ENCODE measurements around the gene KRTAP5-4. TPM values are rescaled to one million over a fixed set of nuclear protein-coding genes. Genes with fewer than 3 reads are reported as not detected.
"Not testable (repeated sequence)": the region's sequence is repeated elsewhere in the genome, so short reads cannot be mapped to it uniquely, and the experiment has no call there.

Gene KRTAP5-4
- total RNA-seq, 2 donors from 2014 or later = not detected

DNA sequence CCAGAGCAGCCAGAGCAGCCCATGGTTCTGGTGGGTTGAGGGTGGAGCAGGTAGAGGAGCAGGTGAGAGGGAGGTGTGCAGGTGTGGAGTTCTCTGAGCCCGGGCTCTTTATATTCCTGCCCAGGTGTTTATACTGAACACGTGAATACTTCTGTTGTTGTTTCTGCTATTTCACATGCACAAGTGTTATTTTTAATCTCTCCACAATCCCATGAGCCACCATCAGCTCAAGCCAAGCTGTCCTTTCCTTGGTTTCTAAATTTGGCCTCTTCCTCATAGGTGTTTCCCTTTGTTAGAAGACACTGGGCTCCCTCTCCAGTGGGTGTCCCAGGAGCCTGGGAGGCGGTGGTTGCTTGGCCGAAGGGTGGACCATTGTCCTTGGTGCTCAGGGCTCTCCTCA lies 13.6 kb downstream of the KRTAP5-4 start, which contains the start of gene KRTAP5-3:
Gene KRTAP5-3, minus strand, starts transcription at position 101 of the 400 bp plus-strand sequence. Its CDS starts 78 bp downstream, at position 23.
- Mint-ChIP-seq H3K4me1 (ENCODE audit: low read depth in 2 of 2) (peaks cover 0 to 5% of the 10 kb centered on the region in 2 donors), H3K27me3 (peaks cover 22 to 37% of the 10 kb centered on the region in 2 donors), H3K27ac (no peak within 1 kb of the TSS), H3K9me3 (no peaks in the 10 kb centered on the region), H3K4me3 (no peak within 1 kb of the TSS), H3K36me3 (no peaks in the 10 kb centered on the region)
- no peak for DNase-seq (ENCODE audit: low spot score)
- no peak for ATAC-seq

- H3K27ac Mint-ChIP-seq; H3K36me3 Mint-ChIP-seq; H3K9me3 Mint-ChIP-seq; H3K4me1 Mint-ChIP-seq (ENCODE audit: low read depth in 2 of 2); DNase-seq (ENCODE audit: low spot score); ATAC-seq; H3K4me3 Mint-ChIP-seq: not testable (repeated sequence)
- peaks cover 26 to 41% of the 10 kb centered on the region in 2 donors for H3K27me3 Mint-ChIP-seq
These were observed 14.0 kb downstream of the KRTAP5-4 start for GRCh38 chr11:1607901-1608300.

DNA sequence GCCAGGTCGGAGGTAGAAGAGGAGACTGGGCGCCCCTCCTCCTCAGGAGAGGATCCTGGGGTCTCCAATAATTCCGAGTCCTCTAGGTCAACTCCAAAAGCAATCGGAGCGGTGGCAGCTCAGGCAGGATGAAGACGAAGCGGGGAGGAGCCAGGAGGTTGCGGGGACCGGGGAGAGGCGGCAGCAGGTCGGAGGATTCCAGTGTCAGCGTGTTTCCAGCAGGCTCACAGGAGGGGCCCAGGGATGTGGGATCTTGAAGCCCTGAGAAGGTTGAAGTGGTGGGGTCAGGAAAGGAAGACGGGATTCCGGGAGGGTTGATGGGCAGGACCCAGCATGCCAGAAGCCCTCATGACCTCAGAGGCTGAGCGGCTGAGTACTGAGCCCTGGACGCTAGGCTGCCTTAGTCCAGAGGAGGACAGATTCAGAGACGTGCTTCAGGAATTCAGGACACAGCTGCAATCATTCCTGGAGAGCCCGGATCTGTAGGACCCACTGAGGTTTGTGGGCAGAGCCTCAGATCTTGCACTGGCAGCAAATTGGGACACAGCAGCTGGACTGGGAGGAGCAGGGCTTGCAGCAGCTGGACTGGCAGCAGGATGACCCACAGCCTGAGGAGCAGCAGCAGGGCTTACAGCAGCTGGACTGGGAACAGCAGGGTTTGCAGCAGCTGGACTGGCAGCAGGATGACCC lies 14.6 kb downstream of the KRTAP5-4 start:
- H3K4me1 Mint-ChIP-seq (ENCODE audit: low read depth in 2 of 2); H3K9me3 Mint-ChIP-seq; H3K36me3 Mint-ChIP-seq; H3K4me3 Mint-ChIP-seq; ATAC-seq; H3K27ac Mint-ChIP-seq; DNase-seq (ENCODE audit: low spot score): not testable (repeated sequence)
- peaks cover 27 to 43% of the 10 kb centered on the region in 2 donors for H3K27me3 Mint-ChIP-seq

- DNase-seq (ENCODE audit: low spot score); H3K9me3 Mint-ChIP-seq; H3K36me3 Mint-ChIP-seq; H3K4me3 Mint-ChIP-seq; H3K27ac Mint-ChIP-seq; H3K4me1 Mint-ChIP-seq (ENCODE audit: low read depth in 2 of 2): not testable (repeated sequence)
- H3K27me3 Mint-ChIP-seq = peaks cover 33 to 44% of the 10 kb centered on the region in 2 donors
- ATAC-seq = peak in 1 of 2 donors; percentile 68
These were observed 16.0 kb downstream of the KRTAP5-4 start for GRCh38 chr11:1605923-1606322.

GRCh38 chr11:1604711-1605110 lies 17.2 kb downstream of the KRTAP5-4 start:
- H3K4me1 Mint-ChIP-seq (ENCODE audit: low read depth in 2 of 2) = peaks cover 0 to 5% of the 10 kb centered on the region in 2 donors
- no peak overlapping the region for H3K4me3 Mint-ChIP-seq
- H3K36me3 Mint-ChIP-seq = no peaks in the 10 kb centered on the region
- ATAC-seq (no peak), DNase-seq (ENCODE audit: low spot score) (no peak)
- no peaks in the 10 kb centered on the region for H3K9me3 Mint-ChIP-seq
- no peak overlapping the region for H3K27ac Mint-ChIP-seq
- peaks cover 35 to 47% of the 10 kb centered on the region in 2 donors for H3K27me3 Mint-ChIP-seq

GRCh38 chr11:1604181-1604580 lies 17.8 kb downstream of the KRTAP5-4 start:
- Mint-ChIP-seq H3K4me1 (ENCODE audit: low read depth in 2 of 2) (peaks cover 0 to 5% of the 10 kb centered on the region in 2 donors), H3K36me3 (no peaks in the 10 kb centered on the region), H3K4me3 (no peak overlapping the region), H3K27me3 (peaks cover 37 to 53% of the 10 kb centered on the region in 2 donors), H3K9me3 (no peaks in the 10 kb centered on the region), H3K27ac (no peak overlapping the region)
- DNase-seq (ENCODE audit: low spot score) = no peak
- no peak for ATAC-seq

DNA sequence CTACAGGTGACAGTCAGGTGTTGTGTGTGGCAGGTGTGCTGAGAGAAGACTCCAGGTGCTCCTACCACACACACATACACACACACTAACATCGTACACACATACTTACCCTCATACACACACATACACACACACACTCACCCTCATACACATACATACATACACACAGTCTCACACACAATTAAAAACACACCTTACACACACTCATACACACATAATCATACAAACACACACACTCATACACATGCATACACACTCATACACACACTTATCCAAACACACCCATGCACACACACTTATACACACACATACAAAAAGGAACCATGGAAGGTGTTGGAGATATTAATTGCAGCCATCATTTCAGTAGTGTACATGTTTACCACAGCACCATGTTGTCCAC lies 18.3 kb downstream of the KRTAP5-4 start:
- DNase-seq (ENCODE audit: low spot score) (no peak), ATAC-seq (peak in 1 of 2 donors; percentile 14)
- Mint-ChIP-seq H3K36me3 (no peaks in the 10 kb centered on the region), H3K27ac (no peak overlapping the region), H3K9me3 (no peaks in the 10 kb centered on the region), H3K27me3 (peaks cover 37 to 56% of the 10 kb centered on the region in 2 donors), H3K4me3 (no peak overlapping the region), H3K4me1 (ENCODE audit: low read depth in 2 of 2) (peaks cover 0 to 5% of the 10 kb centered on the region in 2 donors)

- DNase-seq (ENCODE audit: low spot score); ATAC-seq; H3K4me1 Mint-ChIP-seq (ENCODE audit: low read depth in 2 of 2); H3K36me3 Mint-ChIP-seq; H3K9me3 Mint-ChIP-seq; H3K4me3 Mint-ChIP-seq; H3K27ac Mint-ChIP-seq: not testable (repeated sequence)
- peaks cover 44 to 48% of the 10 kb centered on the region in 2 donors for H3K27me3 Mint-ChIP-seq
These were observed 20.3 kb downstream of the KRTAP5-4 start for GRCh38 chr11:1601663-1602062.

DNA sequence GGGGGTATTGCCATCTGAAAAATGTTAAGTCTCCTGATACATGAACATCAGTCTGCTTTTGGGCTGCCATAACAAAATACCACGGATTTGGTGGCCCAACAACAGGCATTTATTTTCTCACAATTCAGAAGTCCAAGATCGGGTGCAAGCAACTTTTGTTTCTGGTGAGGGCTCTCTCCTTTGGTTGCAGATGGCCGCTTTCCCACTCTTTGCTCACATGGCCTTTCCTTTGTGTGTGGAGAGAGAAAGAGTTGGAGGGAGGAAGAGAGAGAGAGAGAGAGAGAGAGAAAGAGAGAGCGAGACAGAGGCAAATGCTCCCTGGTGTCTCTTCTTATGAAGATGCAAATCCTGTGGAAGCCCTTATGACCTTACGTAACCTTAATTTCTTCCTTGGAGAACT lies 21.3 kb downstream of the KRTAP5-4 start:
- H3K4me1 Mint-ChIP-seq (ENCODE audit: low read depth in 2 of 2) = peaks cover 0 to 2% of the 10 kb centered on the region in 2 donors
- H3K4me3 Mint-ChIP-seq = no peak overlapping the region
- ATAC-seq (no peak), DNase-seq (ENCODE audit: low spot score) (no peak)
- no peak overlapping the region for H3K27ac Mint-ChIP-seq
- H3K9me3 Mint-ChIP-seq = no peaks in the 10 kb centered on the region
- H3K36me3 Mint-ChIP-seq = no peaks in the 10 kb centered on the region
- peaks cover 42 to 43% of the 10 kb centered on the region in 2 donors for H3K27me3 Mint-ChIP-seq

GRCh38 chr11:1598816-1599215 lies 23.1 kb downstream of the KRTAP5-4 start:
- peaks cover 0 to 6% of the 10 kb centered on the region in 2 donors for H3K4me1 Mint-ChIP-seq (ENCODE audit: low read depth in 2 of 2)
- ATAC-seq (no peak), DNase-seq (ENCODE audit: low spot score) (no peak)
- no peaks in the 10 kb centered on the region for H3K36me3 Mint-ChIP-seq
- H3K27me3 Mint-ChIP-seq = peaks cover 47 to 48% of the 10 kb centered on the region in 2 donors
- H3K27ac Mint-ChIP-seq = no peak overlapping the region
- no peak overlapping the region for H3K4me3 Mint-ChIP-seq
- no peaks in the 10 kb centered on the region for H3K9me3 Mint-ChIP-seq

GRCh38 chr11:1598406-1598805 lies 23.5 kb downstream of the KRTAP5-4 start:
- H3K27me3 Mint-ChIP-seq = peaks cover 43 to 44% of the 10 kb centered on the region in 2 donors
- H3K4me1 Mint-ChIP-seq (ENCODE audit: low read depth in 2 of 2); DNase-seq (ENCODE audit: low spot score); H3K27ac Mint-ChIP-seq; H3K9me3 Mint-ChIP-seq; H3K36me3 Mint-ChIP-seq; H3K4me3 Mint-ChIP-seq; ATAC-seq: not testable (repeated sequence)

GRCh38 chr11:1597994-1598380 lies 24.0 kb downstream of the KRTAP5-4 start, which contains the start of gene KRTAP5-2:
Gene KRTAP5-2, minus strand, starts transcription at chr11:1598294. Its CDS starts 44 bp downstream, at chr11:1598250.
- H3K9me3 Mint-ChIP-seq = no peaks in the 10 kb centered on the region
- DNase-seq (ENCODE audit: low spot score) (no peak), ATAC-seq (no peak)
- H3K4me3 Mint-ChIP-seq = no peak within 1 kb of the TSS
- no peak within 1 kb of the TSS for H3K27ac Mint-ChIP-seq
- peaks cover 0 to 6% of the 10 kb centered on the region in 2 donors for H3K4me1 Mint-ChIP-seq (ENCODE audit: low read depth in 2 of 2)
- H3K36me3 Mint-ChIP-seq = no peaks in the 10 kb centered on the region
- H3K27me3 Mint-ChIP-seq = peaks cover 40% of the 10 kb centered on the region in 2 donors

- no peak overlapping the region for H3K4me3 Mint-ChIP-seq
- no peaks in the 10 kb centered on the region for H3K9me3 Mint-ChIP-seq
- DNase-seq (ENCODE audit: low spot score) (no peak), ATAC-seq (no peak)
- peaks cover 0 to 6% of the 10 kb centered on the region in 2 donors for H3K4me1 Mint-ChIP-seq (ENCODE audit: low read depth in 2 of 2)
- peaks cover 37% of the 10 kb centered on the region in 2 donors for H3K27me3 Mint-ChIP-seq
- H3K27ac Mint-ChIP-seq = no peak overlapping the region
- no peaks in the 10 kb centered on the region for H3K36me3 Mint-ChIP-seq
These were observed 24.5 kb downstream of the KRTAP5-4 start for GRCh38 chr11:1597331-1597993.

GRCh38 chr11:1596576-1597121 lies 25.3 kb downstream of the KRTAP5-4 start:
- not testable (repeated sequence) for H3K9me3 Mint-ChIP-seq; H3K36me3 Mint-ChIP-seq; H3K4me1 Mint-ChIP-seq (ENCODE audit: low read depth in 2 of 2); ATAC-seq; H3K27ac Mint-ChIP-seq; DNase-seq (ENCODE audit: low spot score); H3K4me3 Mint-ChIP-seq
- peaks cover 30 to 32% of the 10 kb centered on the region in 2 donors for H3K27me3 Mint-ChIP-seq
